PC-9 (cell line): ENCODE measurements around the gene COL20A1. TPM values are rescaled to one million over a fixed set of nuclear protein-coding genes. Genes with fewer than 3 reads are reported as not detected.
A peak's percentile ranks its signal among the peaks of the same experiment; 100 is the strongest.

Source experiments
- BruUV-seq: library from RNA; stranded (reverse); fragments of 400-500 nt; replicated peaks from 2 replicates; lab custom pipeline; 2021; lab: Mats Ljungman, UMichigan
- CTCF ChIA-PET: fragments of 300-600 bp; sonication (Branson Sonifier 250); formaldehyde crosslinking; loops from one replicate; lab custom pipeline; 2022; ENCODE audit warnings: antibody characterized with exemption; lab: Charles Lee
- POLR2A ChIA-PET: fragments of 300-600 bp; sonication (Branson Sonifier 250); formaldehyde crosslinking; loops from one replicate; lab custom pipeline; 2022; ENCODE audit warnings: antibody characterized with exemption; ENCODE audit not compliant: unreplicated experiment; lab: Charles Lee
- DNase-seq, 2 experiments: peaks; one replicate each; pipeline versions ENCODE4 v3.0.0 to v3.0.0-alpha.2; 2015 to 2022; ENCODE audit warnings: mixed read lengths in 1 of 2
- H2AFZ ChIP-seq: fragments of 200-600 bp; sonication (generic); 2 replicates; pipeline ENCODE4 v1.8.1; 2017; ENCODE audit warnings: antibody characterized with exemption
- H3F3A ChIP-seq: fragments of 200-600 bp; sonication (generic); 2 replicates; pipeline ENCODE4 v1.8.1; 2017; ENCODE audit warnings: antibody characterized with exemption, mild to moderate bottlenecking, low read depth; ENCODE audit not compliant: insufficient read depth
- H3K27ac ChIP-seq: fragments of 200-600 bp; sonication (generic); 2 replicates; pipeline ENCODE4 v1.6.1; 2016; ENCODE audit warnings: mixed run types
- H3K27me3 ChIP-seq: fragments of 200-600 bp; sonication (generic); 2 replicates; pipeline ENCODE4 v1.6.1; 2016; ENCODE audit warnings: low read depth, mixed run types; ENCODE audit not compliant: insufficient read depth
- H3K36me3 ChIP-seq: fragments of 200-600 bp; sonication (generic); 2 replicates; pipeline ENCODE4 v1.6.1; 2016; ENCODE audit warnings: low read depth, mixed run types
- H3K4me1 ChIP-seq: fragments of 200-600 bp; sonication (generic); replicated peaks from 2 replicates; pipeline ENCODE4 v1.6.1; 2016; ENCODE audit warnings: mixed run types; ENCODE audit not compliant: insufficient read depth
- H3K4me2 ChIP-seq: fragments of 200-600 bp; sonication (generic); 2 replicates; pipeline ENCODE4 v1.6.1; 2017; ENCODE audit warnings: mixed run types
- H3K4me3 ChIP-seq: fragments of 200-600 bp; sonication (generic); 2 replicates; pipeline ENCODE4 v1.6.1; 2016; ENCODE audit warnings: mixed run types
- H3K79me2 ChIP-seq: fragments of 200-600 bp; sonication (generic); 2 replicates; pipeline ENCODE4 v1.6.1; 2017; ENCODE audit warnings: low read depth, mixed run types
- H3K9me2 ChIP-seq: fragments of 200-600 bp; sonication (generic); 2 replicates; pipeline ENCODE4 v1.8.1; 2017; ENCODE audit warnings: mild to moderate bottlenecking; ENCODE audit not compliant: insufficient read depth
- H3K9me3 ChIP-seq: fragments of 200-600 bp; sonication (generic); 2 replicates; pipeline ENCODE4 v1.8.1; 2016; ENCODE audit warnings: low read depth; ENCODE audit not compliant: insufficient read depth
- H4K20me1 ChIP-seq: fragments of 200-600 bp; sonication (generic); 2 replicates; pipeline ENCODE4 v1.8.1; 2017; ENCODE audit not compliant: insufficient read depth
- CTCF ChIP-seq: fragments of 200-600 bp; sonication (generic); conservative IDR thresholded peaks from 2 replicates; pipeline ENCODE4 v1.6.1; 2017; ENCODE audit warnings: mixed run types, antibody characterized with exemption, mild to moderate bottlenecking, moderate library complexity
- EZH2 ChIP-seq: fragments of 200-600 bp; sonication (generic); IDR thresholded peaks from 2 replicates; pipeline ENCODE4 v1.8.0; 2017; ENCODE audit warnings: antibody characterized with exemption, low read depth
- intact Hi-C: fragments of 100-400 bp; cut with micrococcal nuclease; formaldehyde crosslinking; loops from one replicate; pipeline ENCODE4 v1.10.0; 2022; ENCODE audit not compliant: unreplicated experiment
- microRNA-seq: library from miRNA; unstranded; fragments of <30 nt; microRNA quantifications from one replicate; pipeline ENCODE4 v1.2.0, GENCODE V29; 2021; ENCODE audit warnings: borderline number of aligned reads, borderline replicate concordance
- total RNA-seq: library from RNA; stranded (reverse); gene quantifications from 2 replicates; pipeline ENCODE4 v1.2.3, GENCODE V29; 2021

The COL20A1 gene
- total RNA-seq, 1 experiment from 2014 or later = not detected

DNA sequence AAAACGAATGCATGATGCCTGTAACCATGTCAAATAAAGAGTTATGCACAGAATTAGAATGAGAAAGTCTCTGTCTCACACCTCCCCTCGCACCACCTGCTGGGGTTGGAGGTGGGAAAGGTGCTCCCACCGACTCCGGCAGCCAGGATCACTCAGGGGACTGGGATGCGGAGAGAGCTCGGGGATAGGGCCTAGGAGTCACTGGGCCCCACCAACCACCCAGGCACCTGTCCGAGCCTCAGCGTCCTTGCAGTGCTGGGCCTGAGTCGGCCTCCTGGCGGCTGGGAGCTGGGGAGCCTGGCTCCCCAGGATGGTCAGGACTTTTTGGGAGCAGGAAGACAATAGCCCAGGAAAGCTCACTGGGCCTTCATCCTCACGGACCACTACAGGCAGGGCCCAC is 90.6 kb downstream of the COL20A1 start:
- no peaks in the 10 kb centered on the region for H3K9me2 ChIP-seq
- POLR2A ChIA-PET = no interaction called here
- H3K27me3 ChIP-seq = peaks cover 87% of the 10 kb centered on the region
- H4K20me1 ChIP-seq = peaks cover 5% of the 10 kb centered on the region
- CTCF ChIA-PET = no interaction called here
- no peaks in the 10 kb centered on the region for H3K36me3 ChIP-seq
- peaks cover 11% of the 10 kb centered on the region for H3F3A ChIP-seq
- H2AFZ ChIP-seq = no peak overlapping the region
- BruUV-seq = no TSS peak
- TF ChIP-seq EZH2 (peak; percentile 73; the same call in 1 of the 2 replicates), CTCF (no peak)
- no peak overlapping the region for H3K4me3 ChIP-seq
- H3K4me1 ChIP-seq = no peaks in the 10 kb centered on the region
- H3K79me2 ChIP-seq = no peaks in the 10 kb centered on the region
- no peak overlapping the region for H3K27ac ChIP-seq
- peaks cover 20% of the 10 kb centered on the region; the same call in 1 of the 2 replicates for H3K9me3 ChIP-seq
- intact Hi-C loops = no loop called here
- H3K4me2 ChIP-seq = no peak overlapping the region
- DNase-seq = no peak

- peaks cover 87% of the 10 kb centered on the region for H3K27me3 ChIP-seq
- H3K36me3 ChIP-seq = no peaks in the 10 kb centered on the region
- H3K4me1 ChIP-seq = no peaks in the 10 kb centered on the region
- BruUV-seq = no TSS peak
- H4K20me1 ChIP-seq = peaks cover 5% of the 10 kb centered on the region; the same call in 1 of the 2 replicates
- no peak for DNase-seq
- H3K4me2 ChIP-seq = no peak overlapping the region
- ChIA-PET CTCF (no interaction called here), POLR2A (no interaction called here)
- intact Hi-C loops = no loop called here
- H3K9me3 ChIP-seq = peaks cover 22% of the 10 kb centered on the region; the same call in 1 of the 2 replicates
- peaks cover 11% of the 10 kb centered on the region for H3F3A ChIP-seq
- no peak overlapping the region for H2AFZ ChIP-seq
- H3K27ac ChIP-seq = no peak overlapping the region
- H3K9me2 ChIP-seq = no peaks in the 10 kb centered on the region
- TF ChIP-seq CTCF (no peak), EZH2 (0 out of 2 replicates have a peak, but pooled peaks have one; percentile 45)
- H3K4me3 ChIP-seq = no peak overlapping the region
- no peaks in the 10 kb centered on the region for H3K79me2 ChIP-seq
Observed at GRCh38 chr20:63384336-63384735, 91.3 kb downstream of the COL20A1 start.

Small RNAs within 50 kb of the gene (microRNA-seq; reads per million reads assigned to microRNA genes)
- not detected for gene MIR4326

Other genes with a start within 250 kb of the COL20A1 start
- 34.5 and 42.6 TPM in 2 replicates for gene YTHDF1, start 77.1 kb upstream of the COL20A1 start, total RNA-seq
- 0.58 TPM in 1 of 2 replicates, not detected in the other for gene BIRC7, start 57.3 kb upstream of the COL20A1 start, total RNA-seq
- not detected in 2 replicates for gene NKAIN4, start 38.7 kb upstream of the COL20A1 start, total RNA-seq
- gene ARFGAP1, start 20.4 kb upstream of the COL20A1 start, total RNA-seq = 89.0 and 101 TPM in 2 replicates
- not detected in 2 replicates for gene CHRNA4, start 68.2 kb downstream of the COL20A1 start, total RNA-seq
- gene KCNQ2, start 179.5 kb downstream of the COL20A1 start, total RNA-seq = 0.30 TPM in 1 of 2 replicates, not detected in the other
- gene EEF1A2, start 205.9 kb downstream of the COL20A1 start, total RNA-seq = 75.2 and 90.2 TPM in 2 replicates
- 243 and 253 TPM in 2 replicates for gene PPDPF, start 227.6 kb downstream of the COL20A1 start, total RNA-seq
- gene PTK6, start 244.2 kb downstream of the COL20A1 start, total RNA-seq = 12.9 and 13.3 TPM in 2 replicates